GM19468 (cell line): ENCODE results near the gene MAPK1IP1L.
"Not testable (repeated sequence)": the region's sequence is repeated elsewhere in the genome, so short reads cannot be mapped to it uniquely, and the experiment has no call there.

ENCODE experiments used
- ATAC-seq: cut with Tn5 transposase; IDR thresholded peaks from one replicate; pipeline ENCODE4 v1.9.1; 2021; ENCODE audit warnings: mild to moderate bottlenecking, moderate library complexity, moderate number of reproducible peaks; ENCODE audit not compliant: unreplicated experiment; ENCODE audit errors: extremely low read depth

MAPK1IP1L gene

DNA sequence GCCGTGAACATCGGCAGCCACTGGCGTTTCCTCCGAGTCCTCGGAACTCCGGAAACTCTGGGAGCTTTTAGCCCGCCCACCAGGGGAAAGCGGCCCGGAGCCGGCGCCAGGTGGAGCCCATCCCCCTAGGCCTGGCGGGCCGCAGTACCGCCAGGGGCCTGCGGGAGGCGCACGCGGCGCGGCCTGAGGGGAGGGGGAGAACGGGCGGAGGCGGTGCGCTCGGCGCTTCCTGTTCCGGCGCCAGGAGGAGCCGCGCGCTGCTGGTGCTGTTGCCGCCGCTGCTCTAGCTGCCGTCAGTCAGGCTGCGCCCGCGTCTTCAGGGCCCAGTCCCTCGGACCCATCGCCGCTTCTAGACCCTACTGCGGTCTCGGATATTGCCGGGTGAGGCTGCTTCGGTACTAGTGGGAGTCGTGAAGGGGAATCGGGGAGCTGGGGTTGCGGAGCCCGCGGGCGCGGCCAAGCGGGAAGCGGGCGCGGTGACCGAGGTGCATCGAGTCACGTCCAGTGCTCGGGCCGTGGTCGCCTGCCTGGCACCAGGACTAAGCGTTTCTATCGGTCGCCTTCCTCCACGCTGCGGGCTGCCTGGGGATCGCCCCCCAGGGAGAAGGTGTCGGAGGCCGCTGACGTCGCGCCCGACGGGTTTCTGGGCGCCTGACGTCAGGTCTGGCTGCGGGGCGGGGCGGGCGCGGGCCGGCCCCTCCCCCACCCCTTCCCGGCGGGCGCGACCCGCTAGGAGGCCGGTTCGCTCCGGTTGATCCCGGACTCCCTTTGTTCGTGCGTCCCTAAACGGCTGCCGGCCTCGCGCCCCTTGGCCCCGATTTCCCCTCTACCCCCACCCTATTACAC lies at the start of gene MAPK1IP1L:
Gene MAPK1IP1L (plus strand): TSS at position 225 of the 846 bp plus-strand sequence. CDS start 10,037 bp downstream, outside the sequence.
- peak; percentile 77 for ATAC-seq

DNA sequence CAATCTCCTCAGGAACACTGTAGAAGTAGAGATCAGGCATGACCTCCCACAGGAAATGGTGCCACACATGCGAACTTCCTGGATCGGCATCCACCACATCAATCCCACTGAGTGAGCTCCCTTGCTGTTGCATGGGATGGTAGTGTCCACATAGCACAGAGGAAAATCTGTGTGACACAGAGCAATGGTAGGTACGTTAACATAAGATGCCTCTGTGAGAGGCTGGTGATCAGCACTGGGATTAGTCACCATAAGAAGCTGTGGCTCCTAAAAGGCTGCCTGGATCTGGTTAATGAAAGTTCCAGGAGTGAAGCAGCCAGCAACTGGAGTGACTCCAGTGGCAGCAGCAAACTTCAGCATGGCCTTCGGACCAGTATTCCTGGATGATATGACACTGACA lies 46.4 kb upstream of the MAPK1IP1L start:
- ATAC-seq: no peak

DNA sequence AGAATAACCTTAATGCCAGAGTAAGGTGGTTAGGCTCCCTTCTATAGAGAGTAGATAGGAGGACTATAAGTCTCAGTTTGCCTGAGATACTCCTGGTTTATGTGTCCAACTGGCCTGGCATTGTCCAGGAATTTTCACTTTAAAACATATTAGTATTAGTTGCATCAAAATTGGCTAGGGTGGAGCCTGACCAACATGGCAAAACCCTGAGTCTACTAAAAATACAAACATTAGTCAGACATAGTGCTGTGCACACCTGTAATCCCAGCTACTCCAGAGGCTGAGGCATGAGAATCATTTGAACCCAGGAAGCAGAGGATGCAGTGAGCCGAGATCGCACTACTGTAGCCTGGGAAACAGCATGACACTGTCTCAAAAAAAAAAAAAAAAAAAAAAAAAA lies 36.4 kb upstream of the MAPK1IP1L start:
- no peak for ATAC-seq

DNA sequence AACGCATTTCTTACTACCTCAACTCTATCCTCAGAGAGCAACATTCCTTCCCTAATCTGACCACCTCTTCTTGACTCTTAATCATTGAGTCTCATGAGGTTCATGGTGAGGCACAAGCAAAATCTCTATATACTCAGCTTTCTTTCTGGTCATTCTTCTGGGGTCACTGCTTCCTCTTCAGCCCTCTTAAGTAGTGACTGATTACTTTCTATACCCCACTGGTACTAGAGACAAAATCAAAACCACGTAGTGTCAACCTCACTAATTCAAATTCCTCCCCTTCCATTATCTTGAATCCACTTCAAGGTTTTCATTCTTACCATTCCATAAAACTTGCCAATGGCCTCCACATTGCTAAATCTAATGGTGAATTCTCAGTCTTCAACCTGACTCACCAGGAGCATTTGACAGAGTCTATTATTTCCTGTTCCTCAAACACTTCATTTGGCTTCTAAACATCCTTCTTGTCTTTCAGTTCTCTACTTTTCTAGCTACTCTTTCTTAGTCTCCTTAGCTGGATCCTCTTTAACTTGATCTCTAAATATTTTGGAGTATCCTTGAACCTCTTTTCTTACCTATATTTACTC lies 31.4 kb upstream of the MAPK1IP1L start:
- no peak for ATAC-seq

DNA sequence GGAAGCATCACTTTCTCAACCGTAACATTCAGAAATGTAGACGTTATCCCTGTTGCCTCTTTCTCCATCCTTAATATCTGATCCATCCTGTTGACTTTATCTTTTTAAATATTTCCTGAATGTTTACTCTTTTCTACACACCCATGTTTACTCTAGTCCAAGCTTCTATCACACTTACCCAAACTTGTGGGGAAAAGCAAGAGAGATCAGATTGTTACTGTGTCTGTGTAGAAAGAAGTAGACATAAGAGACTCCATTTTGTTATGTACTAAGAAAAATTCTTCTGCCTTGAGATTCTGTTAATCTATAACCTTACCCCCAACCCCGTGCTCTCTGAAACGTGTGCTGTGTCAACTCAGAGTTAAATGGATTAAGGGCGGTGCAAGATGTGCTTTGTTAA lies 27.1 kb upstream of the MAPK1IP1L start:
- not testable (repeated sequence) for ATAC-seq

DNA sequence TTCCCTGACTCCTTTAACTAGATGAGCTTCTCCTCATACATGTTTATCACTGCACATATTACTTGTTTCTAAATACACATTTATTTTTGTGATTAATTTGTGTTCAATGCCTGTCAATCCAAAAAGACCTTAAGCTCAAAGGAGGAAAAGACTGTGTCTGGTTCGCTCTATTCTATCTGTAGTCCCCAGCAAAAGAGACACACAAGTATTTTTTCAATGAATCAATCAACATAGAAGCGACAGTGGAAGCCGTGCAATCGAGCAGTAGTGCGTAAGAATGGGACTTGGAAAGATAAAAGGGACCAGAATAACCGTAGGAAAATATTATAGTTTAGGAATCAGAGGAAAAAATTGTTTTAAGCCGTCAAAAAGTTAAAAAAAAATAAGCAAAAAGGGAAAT lies 25.5 kb upstream of the MAPK1IP1L start:
- no peak for ATAC-seq

DNA sequence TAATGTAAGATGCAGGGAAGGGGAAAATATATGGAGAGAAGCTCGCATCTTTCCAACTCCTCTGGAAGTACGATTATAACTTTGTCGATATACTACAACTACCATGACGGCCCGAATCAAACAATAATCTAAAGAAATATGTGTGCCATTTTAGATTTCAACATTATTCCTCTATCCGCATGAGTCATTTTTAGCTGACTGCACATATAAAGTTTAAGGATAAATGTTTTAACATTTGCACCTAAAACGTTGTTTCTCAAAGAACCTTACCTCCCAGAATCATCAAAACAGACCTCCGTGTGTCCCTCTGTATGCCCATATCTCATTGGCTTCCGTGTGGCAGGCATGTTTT lies 25.0 kb upstream of the MAPK1IP1L start:
- no peak for ATAC-seq

DNA sequence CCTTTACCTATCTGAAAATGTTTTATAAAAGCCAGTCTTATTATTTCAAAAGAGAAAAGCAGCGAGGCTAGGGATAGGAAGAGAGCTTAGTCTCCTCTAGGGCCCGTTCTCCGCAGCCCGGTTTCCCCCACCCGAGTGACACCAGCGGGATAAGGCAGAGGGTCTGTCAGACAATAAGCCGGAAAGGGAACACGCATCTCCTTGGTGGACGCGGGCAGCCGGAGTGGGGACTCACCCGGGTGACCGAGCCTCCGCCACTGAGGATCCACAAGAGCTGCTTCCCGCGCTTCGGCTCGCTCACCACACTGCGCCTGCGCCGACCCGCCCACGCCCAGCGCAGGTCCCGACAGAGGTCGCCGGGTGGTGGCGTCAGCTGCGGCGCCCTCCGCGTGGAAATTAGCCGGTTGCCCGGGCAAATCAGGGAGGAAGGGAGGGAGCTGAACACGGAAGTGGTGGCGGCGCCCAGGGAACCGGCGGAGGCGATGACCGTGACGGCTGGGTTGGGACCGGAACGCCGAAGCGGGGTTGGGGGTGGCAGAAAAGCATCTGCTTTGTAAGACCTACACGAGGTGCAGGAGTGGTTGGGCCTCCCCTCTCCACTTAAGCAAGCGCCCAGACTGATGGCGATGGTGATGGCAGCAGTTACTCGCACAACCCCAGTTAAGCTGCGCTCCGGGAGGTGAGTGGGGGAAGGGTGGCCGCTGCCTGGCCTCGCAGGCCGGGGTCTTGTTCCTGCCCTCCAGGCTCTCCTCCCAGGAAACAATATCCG lies 24.5 kb upstream of the MAPK1IP1L start, which contains the start of the genes SOCS4 and WDHD1:
Gene SOCS4 (plus strand): TSS at position 444 of the 769 bp plus-strand sequence. CDS start 15,806 bp downstream, outside the sequence.
Gene WDHD1 (minus strand): TSS at position 307 of the 769 bp plus-strand sequence. CDS start 312 bp downstream, outside the sequence.
- ATAC-seq: peak; percentile 79

DNA sequence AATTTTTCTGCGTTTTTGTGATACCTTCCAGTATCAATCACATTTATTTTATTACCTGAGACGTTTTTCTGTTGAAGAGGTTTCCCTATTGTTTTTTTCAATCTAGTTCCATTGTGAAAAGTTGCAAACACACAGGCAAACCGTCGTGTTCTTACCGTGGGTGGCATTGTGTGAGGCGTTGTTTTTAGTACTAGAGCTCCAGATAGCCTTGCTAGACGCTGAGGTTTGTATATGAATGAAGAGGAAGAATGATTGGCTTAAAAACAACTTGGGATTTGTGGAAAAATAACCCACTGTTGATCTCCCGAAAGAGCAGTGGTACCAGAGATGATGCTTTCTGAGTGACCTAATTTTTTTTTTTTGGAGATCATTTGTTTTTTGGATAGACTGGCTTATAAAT lies 23.4 kb upstream of the MAPK1IP1L start:
- ATAC-seq: no peak

DNA sequence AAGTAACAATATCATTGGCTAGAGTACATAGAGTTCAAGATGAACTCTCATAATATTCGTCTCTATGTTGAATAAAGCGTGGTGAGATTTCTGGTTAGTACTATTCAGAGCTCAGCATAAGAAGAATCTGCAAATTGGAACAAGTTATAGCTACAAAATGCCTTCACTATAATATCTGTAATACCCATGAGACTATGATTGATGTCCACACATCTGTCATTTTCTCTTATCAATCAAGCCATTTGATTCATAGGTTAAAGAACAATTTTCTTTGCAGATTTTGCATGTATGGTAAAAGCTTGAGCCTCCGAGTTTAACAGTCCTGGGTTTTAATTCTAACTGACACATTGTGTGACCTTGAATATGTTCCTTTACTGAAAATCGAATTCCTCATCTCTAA lies 23.0 kb upstream of the MAPK1IP1L start:
- ATAC-seq: no peak

DNA sequence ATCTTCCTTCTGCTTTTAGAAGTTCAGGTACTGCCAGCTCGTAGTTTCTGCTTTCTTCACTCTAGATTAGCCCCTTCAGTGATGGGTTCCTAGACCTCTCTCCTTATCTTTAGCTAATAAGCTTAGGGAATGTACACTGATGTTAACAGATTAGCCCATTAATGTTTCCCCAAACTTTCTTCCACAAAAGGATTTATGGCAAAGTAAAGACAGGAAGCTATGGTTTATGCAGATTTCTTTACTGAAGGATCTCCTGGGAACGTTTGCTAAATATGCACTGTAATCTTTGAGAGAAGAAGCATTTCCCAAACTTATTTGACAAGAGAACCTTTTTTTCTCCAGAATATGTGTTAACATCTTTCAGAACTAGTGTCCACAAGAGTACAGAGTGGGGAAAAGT lies 20.3 kb upstream of the MAPK1IP1L start:
- no peak for ATAC-seq

DNA sequence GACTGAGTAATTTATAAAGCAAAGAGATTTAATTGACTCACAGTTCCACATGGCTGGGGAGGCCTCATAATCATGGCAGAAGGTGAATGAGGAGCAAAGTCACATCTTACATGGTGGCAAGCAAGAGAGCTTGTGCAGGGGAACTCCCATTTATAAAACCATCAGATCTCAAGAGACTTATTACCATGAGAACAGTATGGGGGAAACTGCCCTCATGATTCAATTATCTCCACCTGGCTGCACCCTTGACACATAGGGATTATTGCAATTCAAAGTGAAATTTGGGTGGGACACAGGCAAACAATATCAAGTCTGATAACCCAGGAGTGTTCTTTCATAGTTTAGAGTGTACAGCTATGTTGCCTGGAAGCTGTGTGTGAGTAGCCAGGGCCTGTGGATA lies 13.5 kb upstream of the MAPK1IP1L start:
- ATAC-seq: not testable (repeated sequence)

DNA sequence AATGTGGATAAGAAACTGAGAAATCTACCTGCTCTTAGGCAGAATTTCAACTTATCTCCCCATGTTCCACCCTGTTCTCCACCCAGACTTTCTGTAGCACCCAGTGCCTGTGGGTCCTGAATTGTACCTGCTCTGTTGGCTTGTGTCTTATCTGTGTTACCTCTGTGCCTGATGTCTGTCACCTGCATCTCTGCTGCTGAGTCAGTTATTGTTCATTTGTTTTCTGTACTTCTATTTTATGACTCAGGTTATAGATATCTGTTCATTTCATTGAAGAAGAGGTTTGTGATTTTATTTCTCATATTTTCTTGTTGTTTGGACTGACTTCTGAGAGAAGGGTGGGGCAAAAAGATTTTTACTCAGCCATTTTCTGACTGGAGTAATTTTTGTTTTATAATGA lies 12.7 kb upstream of the MAPK1IP1L start:
- no peak for ATAC-seq

DNA sequence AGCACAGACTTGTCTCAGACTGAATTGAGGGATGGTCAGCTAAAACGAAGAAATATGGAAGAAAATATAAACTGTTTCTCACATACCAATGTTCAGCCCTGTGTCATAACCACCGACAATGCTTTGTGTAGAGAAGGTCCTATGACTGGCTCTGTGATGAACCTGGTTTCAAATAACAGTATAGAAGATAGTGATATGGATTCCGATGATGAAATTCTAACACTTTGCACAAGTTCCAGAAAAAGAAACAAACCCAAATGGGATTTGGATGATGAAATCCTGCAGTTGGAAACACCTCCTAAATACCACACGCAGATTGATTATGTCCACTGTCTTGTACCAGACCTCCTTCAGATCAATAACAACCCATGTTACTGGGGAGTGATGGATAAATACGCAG lies 7.9 kb upstream of the MAPK1IP1L start:
- no peak for ATAC-seq

DNA sequence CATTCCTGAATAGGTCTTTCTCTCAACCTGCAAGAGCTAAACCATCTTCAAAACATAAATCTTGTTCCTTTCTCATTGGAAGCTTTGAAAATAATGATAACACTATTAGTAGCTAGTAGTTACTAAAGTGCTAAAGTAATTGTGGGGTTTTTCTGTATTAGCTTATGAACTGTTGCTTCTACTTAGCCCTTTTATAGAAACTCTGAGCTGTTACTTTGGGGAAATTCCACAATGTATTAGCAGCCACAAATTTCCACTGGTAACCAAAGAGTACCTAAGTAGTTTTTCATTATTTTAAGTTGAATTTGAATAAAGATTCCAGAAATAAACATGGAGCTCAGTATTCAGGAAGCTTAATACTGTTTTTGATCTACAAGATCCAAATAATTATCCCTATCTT lies 6.4 kb upstream of the MAPK1IP1L start:
- ATAC-seq: no peak

DNA sequence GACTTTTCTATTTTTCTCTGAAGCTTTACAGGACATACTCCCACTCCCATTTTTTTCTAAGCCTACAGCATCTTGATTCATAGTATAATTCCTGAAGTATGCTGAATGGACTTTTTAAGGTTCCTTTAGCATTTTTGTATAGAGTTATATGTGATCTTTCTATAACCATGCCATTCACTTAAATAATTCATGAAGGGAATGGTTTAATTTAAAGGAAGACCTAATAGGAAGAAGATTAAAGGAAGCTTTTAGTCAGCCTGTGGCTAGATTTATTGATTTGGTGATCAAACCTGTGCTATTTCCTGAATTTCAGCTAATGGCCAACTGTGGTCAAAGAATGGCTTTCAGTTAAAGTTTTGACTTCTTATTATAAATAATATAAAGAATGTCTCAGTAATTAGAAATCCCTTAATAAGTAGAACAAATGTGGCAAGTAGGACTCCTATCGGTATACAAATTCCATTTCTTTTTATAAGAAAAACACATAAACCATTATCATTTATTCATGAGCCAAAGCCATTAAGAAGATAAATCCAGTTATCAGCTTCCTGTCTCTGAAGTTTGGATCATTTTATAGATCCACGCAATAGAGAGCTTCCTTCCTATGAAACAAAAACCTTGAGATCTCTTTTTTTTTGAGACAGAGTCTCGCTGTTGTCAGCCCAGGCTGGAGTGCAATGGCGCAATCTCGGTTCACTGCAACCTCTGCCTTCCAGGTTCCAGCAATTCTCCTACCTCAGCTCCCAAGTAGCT lies 4.0 kb upstream of the MAPK1IP1L start:
- ATAC-seq: no peak

DNA sequence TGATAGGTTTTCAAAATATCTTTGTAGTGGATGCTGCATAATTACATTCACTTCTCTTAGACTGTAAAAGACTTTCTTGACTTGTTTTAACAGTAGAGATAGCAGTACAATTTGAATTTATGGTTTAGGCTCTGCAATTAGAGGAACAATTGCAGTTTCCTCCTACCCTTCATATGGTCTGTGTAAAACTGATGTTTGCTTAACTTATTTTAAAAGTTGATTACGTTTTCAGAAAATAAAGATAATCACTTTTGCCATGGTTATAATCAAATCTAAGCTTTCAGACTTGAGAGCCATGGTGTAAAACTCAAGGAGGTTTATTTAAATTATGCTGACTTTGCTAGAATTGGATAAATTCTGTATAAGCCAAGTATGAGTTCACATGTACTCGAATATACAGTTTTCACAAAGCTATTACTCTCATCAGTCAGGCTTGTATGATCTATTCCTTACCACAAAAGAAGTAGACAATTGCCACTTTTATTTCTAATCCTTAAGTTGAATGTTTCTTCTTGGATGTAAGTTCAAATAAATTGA lies 2.5 kb upstream of the MAPK1IP1L start:
- ATAC-seq: no peak

DNA sequence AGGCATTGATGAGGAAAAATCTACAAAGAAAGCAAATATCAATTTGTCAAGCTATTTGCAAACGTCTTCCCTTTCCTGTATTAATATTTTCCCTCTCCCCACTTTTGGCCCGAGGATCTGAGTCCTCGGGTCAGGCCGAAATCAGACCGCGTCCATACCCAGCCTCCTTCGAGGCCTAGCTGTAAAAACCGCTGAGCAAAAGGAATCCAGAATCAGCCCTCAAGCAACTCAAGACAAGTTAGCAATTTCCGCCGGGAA lies 353 bp upstream of the MAPK1IP1L start:
- no peak for ATAC-seq

DNA sequence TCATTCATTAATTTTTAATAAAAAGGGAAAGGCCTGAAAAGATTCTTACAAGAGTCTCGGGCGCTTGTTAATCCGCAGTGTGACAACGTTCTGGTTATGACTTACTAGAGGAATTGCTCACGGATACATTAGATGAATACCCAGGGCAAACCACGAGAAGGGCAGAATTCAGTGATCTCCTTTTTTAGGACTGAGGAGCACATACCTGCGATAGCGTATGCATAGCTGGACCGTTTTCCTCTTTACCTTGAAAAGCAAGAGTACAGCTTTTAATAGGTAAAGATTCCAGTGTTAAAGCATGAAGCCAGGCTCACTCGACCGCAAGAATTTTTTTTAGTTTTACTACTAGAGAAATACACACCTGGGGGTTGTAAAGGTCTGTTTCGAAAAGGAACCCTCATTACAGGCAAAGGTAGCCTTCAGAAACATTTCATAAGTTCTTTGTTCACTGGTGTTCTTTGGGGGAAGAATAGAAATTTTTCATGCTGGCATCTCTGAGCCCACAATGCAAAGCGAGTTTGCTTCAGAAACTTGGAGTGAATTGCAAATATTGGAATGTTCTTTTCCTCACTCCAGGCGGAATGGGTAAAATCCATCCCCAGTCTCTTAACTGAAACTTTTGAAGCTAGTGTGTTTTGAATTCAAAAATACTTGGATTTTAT lies 953 bp downstream of the MAPK1IP1L start:
- ATAC-seq: no peak

DNA sequence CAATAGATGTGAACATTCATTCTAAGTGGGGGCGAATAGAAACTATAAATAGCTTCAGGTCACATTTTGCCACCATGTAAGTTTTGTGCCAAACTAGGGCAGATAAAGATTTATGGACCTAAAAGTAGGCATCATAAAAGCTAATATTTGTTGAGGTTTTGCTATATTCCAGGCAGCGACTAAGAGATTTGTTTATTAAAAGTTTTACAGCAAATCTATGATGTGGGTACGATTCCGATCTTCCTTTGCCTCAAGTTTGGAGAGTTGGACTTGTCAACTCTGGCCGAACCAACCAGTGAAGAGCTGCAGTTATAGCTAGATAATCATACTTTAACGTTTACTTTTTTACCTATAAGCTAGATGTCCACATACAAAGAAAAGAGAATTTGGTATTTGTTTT lies 1.6 kb downstream of the MAPK1IP1L start:
- ATAC-seq: no peak
